Activated CD8-positive, alpha-beta T cell treated with anti-CD3 and anti-CD28 coated beads for 36 hours (primary cell): Measurements from ENCODE around the gene STXBP6. TPM values are rescaled to one million over a fixed set of nuclear protein-coding genes. Genes with fewer than 3 reads are reported as not detected.

Experiments used
- ATAC-seq: fragments of 200-7000 bp; cut with Tn5 transposase; one replicate; pipeline ENCODE4 v1.10.0; 2021; ENCODE audit warnings: mild to moderate bottlenecking, moderate library complexity
- CTCF ChIA-PET: fragments of 350-600 bp; sonication (Branson Sonifier 250); formaldehyde crosslinking; loops from one replicate; lab custom pipeline; 2021; ENCODE audit warnings: antibody characterized with exemption; lab: Charles Lee
- POLR2A ChIA-PET: fragments of 350-600 bp; sonication (Branson Sonifier 250); formaldehyde crosslinking; loops from one replicate; lab custom pipeline; 2021; ENCODE audit warnings: antibody characterized with exemption; lab: Charles Lee
- DNase-seq: peaks from one replicate; pipeline ENCODE4 v3.0.0-alpha.2; 2020
- H3K27ac Mint-ChIP-seq: one replicate; pipeline ENCODE4 v1.8.0; 2021; ENCODE audit warnings: mild to moderate bottlenecking, mixed read lengths
- H3K27me3 Mint-ChIP-seq: one replicate; pipeline ENCODE4 v1.8.0; 2021; ENCODE audit warnings: mixed read lengths
- H3K36me3 Mint-ChIP-seq: one replicate; pipeline ENCODE4 v1.8.0; 2021; ENCODE audit warnings: low read depth, mixed read lengths
- H3K4me1 Mint-ChIP-seq: one replicate; pipeline ENCODE4 v1.8.0; 2021; ENCODE audit warnings: low read depth, mixed read lengths
- H3K4me3 Mint-ChIP-seq: one replicate; pipeline ENCODE4 v1.8.0; 2021; ENCODE audit warnings: mild to moderate bottlenecking, moderate library complexity, mixed read lengths
- H3K9me3 Mint-ChIP-seq: one replicate; pipeline ENCODE4 v1.8.0; 2021; ENCODE audit warnings: mixed read lengths
- CTCF ChIP-seq: fragments of 200-600 bp; IDR thresholded peaks from one replicate; pipeline ENCODE4 v1.8.0; 2022; ENCODE audit warnings: antibody characterized with exemption, mild to moderate bottlenecking
- intact Hi-C: fragments of 100-400 bp; cut with micrococcal nuclease; formaldehyde crosslinking; loops from one replicate; pipeline ENCODE4 v1.10.0; 2022
- total RNA-seq, 2 experiments: library from RNA; stranded (reverse); gene quantifications; one replicate each; pipeline ENCODE4 v1.2.3, GENCODE V29; 2021

The STXBP6 gene
- total RNA-seq, 2 experiments from 2014 or later = not detected

GRCh38 chr14:24813089-24813815, 236.7 kb downstream of the STXBP6 start:
- ATAC-seq (no peak), DNase-seq (no peak)
- CTCF ChIA-PET = interaction anchor here (1.9 kb wide), 1 partner anchor 103 kb away, joined by 5 read pairs; no protein-coding TSS in a partner anchor

GRCh38 chr14:24809135-24809534, 240.8 kb downstream of the STXBP6 start:
- ChIA-PET CTCF (interaction anchor here (1.4 kb wide), 1 partner anchor 342 kb away, joined by 3 read pairs; no protein-coding TSS in a partner anchor), POLR2A (no interaction called here)
- ATAC-seq (no peak), DNase-seq (no peak)
- Mint-ChIP-seq H3K9me3 (no peaks in the 10 kb centered on the region), H3K27ac (no peak overlapping the region), H3K4me1 (no peaks in the 10 kb centered on the region), H3K4me3 (no peak overlapping the region), H3K36me3 (no peaks in the 10 kb centered on the region), H3K27me3 (peaks cover 6% of the 10 kb centered on the region)
- TF ChIP-seq CTCF = no peak
- intact Hi-C loops = loop anchor here (10.0 kb wide), 1 partner anchor 346 kb away; no protein-coding TSS in a partner anchor

More at GRCh38 chr14:24813089-24813815, 236.7 kb downstream of the STXBP6 start:
- POLR2A ChIA-PET = interaction anchor here (0.7 to 1.1 kb wide), 2 partner anchors 8 to 27 kb away, joined by 3 read pairs; no protein-coding TSS in a partner anchor
- Mint-ChIP-seq H3K9me3 (no peaks in the 10 kb centered on the region), H3K27me3 (peaks cover 8% of the 10 kb centered on the region), H3K4me3 (no peak overlapping the region), H3K27ac (no peak overlapping the region), H3K4me1 (no peaks in the 10 kb centered on the region), H3K36me3 (no peaks in the 10 kb centered on the region)
- intact Hi-C loops = no loop called here
- TF ChIP-seq CTCF = no peak

- ChIA-PET CTCF (no interaction called here), POLR2A (no interaction called here)
- H3K27ac Mint-ChIP-seq = no peak overlapping the region
- ATAC-seq (no peak), DNase-seq (no peak)
- no peaks in the 10 kb centered on the region for H3K9me3 Mint-ChIP-seq
- H3K4me3 Mint-ChIP-seq = no peak overlapping the region
- no peaks in the 10 kb centered on the region for H3K36me3 Mint-ChIP-seq
- no peak for TF ChIP-seq CTCF
- intact Hi-C loops = loop anchor here (10.0 kb wide), 1 partner anchor 346 kb away; no protein-coding TSS in a partner anchor
- no peaks in the 10 kb centered on the region for H3K4me1 Mint-ChIP-seq
- peaks cover 6% of the 10 kb centered on the region for H3K27me3 Mint-ChIP-seq
Measured at GRCh38 chr14:24808412-24808811, 241.5 kb downstream of the STXBP6 start.

DNA sequence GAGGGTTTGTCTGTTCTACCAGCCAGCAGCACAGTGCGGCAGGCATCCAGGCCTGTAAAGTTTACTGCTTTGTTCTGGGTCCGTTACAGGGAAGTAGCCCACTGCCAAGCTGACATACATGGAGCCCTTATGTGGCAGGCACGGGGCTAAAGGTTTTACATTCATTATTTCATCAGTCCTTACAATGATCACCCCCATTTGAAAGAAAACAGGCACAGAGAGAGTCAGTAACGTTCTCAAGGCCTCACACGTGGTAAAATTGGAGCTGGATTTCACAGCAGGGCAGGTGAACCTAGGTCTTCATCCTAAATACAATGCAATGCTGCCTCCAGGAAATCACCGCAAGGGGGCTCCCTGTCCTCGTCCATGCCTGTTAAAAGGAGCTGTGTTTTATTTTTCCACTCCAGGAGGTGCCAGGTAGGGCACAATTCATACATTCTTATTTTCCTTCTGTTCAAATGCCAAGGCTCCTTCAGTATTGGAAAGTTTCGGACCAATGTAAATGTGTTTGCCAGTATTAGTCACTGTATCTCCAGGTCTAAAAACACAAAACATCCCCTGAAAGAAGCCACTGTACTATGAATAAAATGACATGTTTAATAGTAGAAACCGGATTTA, 243.8 kb downstream of the STXBP6 start:
- Mint-ChIP-seq H3K4me1 (no peaks in the 10 kb centered on the region), H3K27ac (no peak overlapping the region), H3K4me3 (no peak overlapping the region), H3K36me3 (no peaks in the 10 kb centered on the region), H3K9me3 (no peaks in the 10 kb centered on the region), H3K27me3 (peaks cover 6% of the 10 kb centered on the region)
- DNase-seq (peak; percentile 74), ATAC-seq (peak; percentile 62)
- TF ChIP-seq CTCF = peak; percentile 83
- POLR2A ChIA-PET = interaction anchor here (1.3 kb wide), 1 partner anchor 8 kb away, joined by 3 read pairs; no protein-coding TSS in a partner anchor
- intact Hi-C loops = loop anchor here (10.0 kb wide), 1 partner anchor 349 kb away; no protein-coding TSS in a partner anchor
- CTCF ChIA-PET = interaction anchor here (0.7 to 2.9 kb wide), 9 partner anchors 14 to 350 kb away, joined by 3 to 16 read pairs (median 3); no protein-coding TSS in a partner anchor
